ENCODE measurements around the gene KPNA6.
A peak's percentile ranks its signal among the peaks of the same experiment; 100 is the strongest.

KPNA6 gene

GRCh38 chr1:32220746-32221580 lies 113.1 kb downstream of the KPNA6 start:
- no peak for TF ChIP-seq CTCF (IDR thresholded peaks at IDR 0.05; ENCODE audit: insufficient read depth, low read length, missing control alignments)
- H3K4me3 ChIP-seq (ENCODE audit: low read depth, low read length), result peak overlapping the region; percentile 92
- DNase-seq (ENCODE audit: low read depth, low spot score), result no peak
- ChIA-PET CTCF (interaction anchor here (0.8 to 1.1 kb wide), 3 partner anchors 27 to 132 kb away, joined by 3 to 5 read pairs (median 3); no protein-coding TSS in a partner anchor), POLR2A (interaction anchor here (0.6 to 1.8 kb wide), 2 partner anchors 115 to 187 kb away, joined by 4 to 6 read pairs; partner anchors contain the start of gene MARCKSL1)

- H3K4me3 ChIP-seq (ENCODE audit: low read depth, low read length), result peak overlapping the region; percentile 92
- POLR2A ChIA-PET, result interaction anchor here (1.8 kb wide), 1 partner anchor 115 kb away, joined by 6 read pairs; the partner anchor contains the start of gene MARCKSL1
- DNase-seq (ENCODE audit: low read depth, low spot score), result no peak
- TF ChIP-seq CTCF (IDR thresholded peaks at IDR 0.05; ENCODE audit: insufficient read depth, low read length, missing control alignments), result no peak
- CTCF ChIA-PET, result interaction anchor here (1.1 kb wide), 1 partner anchor 131 kb away, joined by 3 read pairs; no protein-coding TSS in a partner anchor
Measured at GRCh38 chr1:32221581-32221979, 113.7 kb downstream of the KPNA6 start.

- TF ChIP-seq CTCF (IDR thresholded peaks at IDR 0.05; ENCODE audit: insufficient read depth, low read length, missing control alignments), result no peak
- H3K4me3 ChIP-seq (ENCODE audit: low read depth, low read length), result peak within 1 kb of the TSS; percentile 92
- no peak for DNase-seq (ENCODE audit: low read depth, low spot score)
- ChIA-PET POLR2A (interaction anchor here (0.7 kb wide), 1 partner anchor 113 kb away, joined by 3 read pairs; no protein-coding TSS in a partner anchor), CTCF (interaction anchor here (1.0 kb wide), 1 partner anchor 114 kb away, joined by 4 read pairs; the partner anchor contains the start of gene MARCKSL1)
Measured at GRCh38 chr1:32221980-32222755, 114.3 kb downstream of the KPNA6 start, which contains the start of the genes EIF3I and TMEM234. Gene EIF3I, plus strand, starts transcription at chr1:32222407. Its CDS starts 35 bp downstream, at chr1:32222442. Gene TMEM234, minus strand, starts transcription at chr1:32222353. Its CDS starts 31 bp downstream, at chr1:32222322.

GRCh38 chr1:32223683-32224082 lies 115.8 kb downstream of the KPNA6 start:
- no peak for DNase-seq (ENCODE audit: low read depth, low spot score)
- peak; percentile 1 for TF ChIP-seq CTCF (IDR thresholded peaks at IDR 0.05; ENCODE audit: insufficient read depth, low read length, missing control alignments)
- peak overlapping the region; percentile 18; the same call in 1 of the 2 replicates for H3K4me3 ChIP-seq (ENCODE audit: low read depth, low read length)
- ChIA-PET POLR2A (interaction anchor here (1.1 to 1.2 kb wide), 3 partner anchors 12 to 112 kb away, joined by 3 to 5 read pairs (median 3); partner anchors contain the start of genes CCDC28B and MARCKSL1), CTCF (interaction anchor here (0.9 to 2.7 kb wide), 7 partner anchors 8 to 141 kb away, joined by 3 to 9 read pairs (median 4); no protein-coding TSS in a partner anchor)

DNA sequence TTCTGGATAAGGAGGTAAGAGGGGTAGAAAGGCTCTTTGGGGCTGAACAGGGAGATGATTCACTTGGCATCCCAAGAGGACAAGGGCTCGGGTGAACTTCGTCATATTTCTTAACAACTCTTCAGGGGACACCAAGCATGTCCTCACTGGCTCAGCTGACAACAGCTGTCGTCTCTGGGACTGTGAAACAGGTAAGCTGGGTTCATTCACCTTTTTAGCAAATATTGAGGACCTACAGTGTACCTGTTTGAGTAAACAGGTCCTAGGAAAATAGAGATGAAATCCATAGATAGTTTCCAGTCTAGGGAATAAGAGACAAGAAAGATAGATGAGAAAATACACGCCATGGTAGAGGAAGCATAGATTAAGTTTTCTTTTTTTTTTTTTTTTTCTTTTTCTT lies 116.4 kb downstream of the KPNA6 start:
- no peak for TF ChIP-seq CTCF (IDR thresholded peaks at IDR 0.05; ENCODE audit: insufficient read depth, low read length, missing control alignments)
- ChIA-PET CTCF (interaction anchor here (1.1 to 2.7 kb wide), 5 partner anchors 9 to 95 kb away, joined by 3 to 9 read pairs (median 6); no protein-coding TSS in a partner anchor), POLR2A (interaction anchor here (0.5 to 1.2 kb wide), 2 partner anchors 112 to 146 kb away, joined by 4 to 5 read pairs; partner anchors contain the start of gene MARCKSL1)
- DNase-seq (ENCODE audit: low read depth, low spot score), result no peak
- H3K4me3 ChIP-seq (ENCODE audit: low read depth, low read length), result no peak overlapping the region
